Femur (tissue), 1 donor: ENCODE data around the gene CLDN4.
"Not testable (repeated sequence)": the region's sequence is repeated elsewhere in the genome, so short reads cannot be mapped to it uniquely, and the experiment has no call there.

Source experiments
- DNase-seq: peaks from one replicate; pipeline ENCODE4 v3.0.0-alpha.2; 2017

The CLDN4 gene

GRCh38 chr7:73844131-73844547, 13.3 kb downstream of the CLDN4 start:
- DNase-seq = no peak

GRCh38 chr7:73844848-73845460, 14.2 kb downstream of the CLDN4 start:
- DNase-seq = no peak

GRCh38 chr7:73845701-73846195, 15.0 kb downstream of the CLDN4 start:
- DNase-seq = not testable (repeated sequence)

GRCh38 chr7:73847941-73848723, 17.3 kb downstream of the CLDN4 start:
- no peak for DNase-seq

- DNase-seq = no peak
These were observed 20.0 kb downstream of the CLDN4 start for GRCh38 chr7:73850781-73851207.

GRCh38 chr7:73851410-73852338, 20.9 kb downstream of the CLDN4 start:
- no peak for DNase-seq

- no peak for DNase-seq
These were observed 21.7 kb downstream of the CLDN4 start for GRCh38 chr7:73852500-73852899.

GRCh38 chr7:73856941-73857340, 26.1 kb downstream of the CLDN4 start:
- no peak for DNase-seq

- DNase-seq = no peak
These were observed 28.0 kb downstream of the CLDN4 start for GRCh38 chr7:73858807-73859206.

GRCh38 chr7:73860859-73861258, 30.1 kb downstream of the CLDN4 start, which contains the start of gene TMEM270:
TMEM270 (plus strand) TSS chr7:73861159; CDS start chr7:73861195, 36 bp downstream.
- no peak for DNase-seq

- DNase-seq = no peak
These were observed 30.5 kb downstream of the CLDN4 start for GRCh38 chr7:73861305-73861704.

GRCh38 chr7:73864981-73865711, 34.4 kb downstream of the CLDN4 start:
- no peak for DNase-seq

- DNase-seq = peak; percentile 74
These were observed 35.1 kb downstream of the CLDN4 start for GRCh38 chr7:73865738-73866445.

GRCh38 chr7:73866446-73866767, 35.6 kb downstream of the CLDN4 start:
- no peak for DNase-seq

GRCh38 chr7:73869011-73869798, 38.4 kb downstream of the CLDN4 start:
- no peak for DNase-seq

- peak; percentile 67 for DNase-seq
These were observed 39.3 kb downstream of the CLDN4 start for GRCh38 chr7:73870041-73870492.

GRCh38 chr7:73871163-73872011, 40.6 kb downstream of the CLDN4 start:
- DNase-seq = peak; percentile 71

- DNase-seq = no peak
These were observed 41.5 kb downstream of the CLDN4 start for GRCh38 chr7:73872056-73872908.

GRCh38 chr7:73876361-73876760, 45.6 kb downstream of the CLDN4 start:
- no peak for DNase-seq
